H54 (cell line): ENCODE results near the gene CEBPA.
"Not testable (repeated sequence)": the region's sequence is repeated elsewhere in the genome, so short reads cannot be mapped to it uniquely, and the experiment has no call there.

ENCODE experiments used
- DNase-seq: peaks from one replicate; pipeline ENCODE4 v3.0.0; 2011; ENCODE audit warnings: low spot score, mixed read lengths; ENCODE audit not compliant: insufficient read length
- FAIRE-seq: peaks from 3 replicates; lab custom pipeline; 2011; peaks lifted over from hg19 to GRCh38; lab: Jason Lieb, UNC
- POLR2A ChIP-seq: IDR thresholded peaks from 2 replicates; pipeline ENCODE4 v1.6.1; 2011; ENCODE audit warnings: low read depth, mild to moderate bottlenecking, low read length

Gene CEBPA

DNA sequence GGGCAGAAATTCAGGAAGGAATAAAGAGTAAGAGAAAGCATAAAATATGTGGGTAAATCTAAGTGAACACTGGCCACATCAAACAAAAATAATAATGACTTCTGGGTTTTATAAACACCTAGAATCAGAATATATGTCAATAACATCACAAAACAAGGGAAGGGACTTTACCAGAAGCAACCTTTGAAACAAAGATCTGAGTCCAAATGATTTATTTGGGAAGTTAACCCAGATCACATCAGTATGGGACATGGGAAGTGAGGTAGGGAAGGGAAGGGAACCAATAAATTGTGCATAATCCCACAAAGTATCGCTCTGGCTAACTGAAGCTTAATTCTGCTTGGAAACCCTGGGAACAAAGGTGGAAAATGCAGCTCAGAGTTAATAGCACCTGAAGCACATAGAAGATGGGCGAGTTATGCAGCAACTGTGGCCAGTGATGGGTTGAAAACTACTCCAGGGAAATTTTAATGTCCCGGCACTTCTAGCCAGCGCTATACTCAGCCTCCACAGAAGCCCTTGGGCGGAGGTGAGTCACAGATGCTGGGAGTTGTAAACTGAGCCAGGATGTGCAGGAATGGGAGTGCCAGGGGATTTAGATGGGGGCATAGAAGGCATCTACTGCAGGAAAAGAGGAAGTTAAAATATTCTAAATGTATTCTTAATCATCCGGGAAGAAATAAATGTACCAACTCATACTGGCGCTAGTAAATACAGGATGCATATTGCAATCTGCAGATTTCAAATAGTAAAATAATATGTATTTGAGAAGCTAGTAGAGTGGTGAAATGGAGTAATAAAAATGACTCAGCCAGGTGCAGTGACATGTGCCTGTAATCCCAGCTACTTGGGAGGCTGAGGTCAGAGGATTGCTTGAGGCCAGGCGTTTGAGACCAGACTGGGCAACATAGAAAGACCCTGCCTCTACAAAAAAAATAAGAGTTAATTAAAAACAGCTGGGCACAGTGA is 37.0 kb upstream of the CEBPA start:
- DNase-seq (no peak), FAIRE-seq (no peak)
- TF ChIP-seq POLR2A = no peak

DNA sequence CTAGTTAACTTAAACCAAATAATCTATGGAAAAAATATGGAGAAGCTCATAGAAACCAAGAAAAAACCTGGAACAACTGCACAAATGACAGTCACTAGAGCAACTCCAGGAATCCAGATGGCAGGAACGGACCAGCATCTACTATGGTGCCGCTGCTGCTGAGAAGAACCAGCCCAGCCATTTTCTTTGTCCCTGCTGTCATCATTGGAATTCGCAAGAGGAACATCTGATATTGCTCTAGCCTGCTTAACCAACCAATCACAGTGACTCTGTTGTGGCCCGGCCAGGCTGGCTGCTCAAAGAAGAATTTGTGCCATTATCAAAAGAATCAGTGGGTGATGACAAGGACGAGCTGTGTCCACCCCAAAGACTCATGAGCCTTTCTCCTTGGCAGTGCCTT is 33.1 kb upstream of the CEBPA start:
- no peak for FAIRE-seq
- DNase-seq = no peak
- no peak for TF ChIP-seq POLR2A

DNA sequence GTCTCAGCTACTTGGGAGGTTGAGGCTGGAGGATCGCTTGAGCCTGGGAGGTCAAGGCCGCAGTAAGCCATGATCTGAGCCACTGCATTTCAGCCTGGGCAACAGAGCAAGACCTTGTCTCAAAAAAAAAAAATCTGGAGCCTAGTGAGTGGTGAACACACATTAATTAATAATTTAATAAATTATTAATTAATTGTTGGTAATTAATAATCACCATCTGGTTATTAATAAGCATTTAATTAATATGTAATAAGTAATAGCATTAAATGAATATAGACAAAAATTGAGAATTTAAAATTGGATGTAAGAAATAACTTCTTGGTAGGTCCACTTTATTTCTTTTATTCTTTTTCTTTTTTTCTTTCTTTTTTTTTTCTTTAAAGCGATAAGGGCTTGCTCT is 31.9 kb upstream of the CEBPA start:
- TF ChIP-seq POLR2A = no peak
- DNase-seq = no peak
- FAIRE-seq = no peak

DNA sequence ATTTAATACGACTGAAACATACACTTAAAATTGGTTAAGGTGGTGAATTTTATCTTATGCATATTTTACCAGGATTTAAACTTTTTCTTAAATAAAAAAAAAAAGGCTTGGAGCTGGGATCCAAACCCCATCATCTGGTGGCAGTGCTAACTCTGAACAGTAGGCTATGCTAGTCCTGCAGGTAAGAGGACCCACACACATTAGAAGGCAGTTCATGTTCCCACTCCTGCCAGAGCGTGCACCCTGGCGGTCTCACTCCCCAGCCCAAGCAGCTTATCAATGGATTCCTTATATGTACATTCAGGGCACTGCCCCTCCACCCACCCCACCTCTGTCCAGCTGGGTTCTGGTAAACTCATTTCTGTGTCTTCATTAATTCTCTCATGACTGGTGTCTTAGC is 31.3 kb upstream of the CEBPA start:
- no peak for TF ChIP-seq POLR2A
- FAIRE-seq (no peak), DNase-seq (no peak)

DNA sequence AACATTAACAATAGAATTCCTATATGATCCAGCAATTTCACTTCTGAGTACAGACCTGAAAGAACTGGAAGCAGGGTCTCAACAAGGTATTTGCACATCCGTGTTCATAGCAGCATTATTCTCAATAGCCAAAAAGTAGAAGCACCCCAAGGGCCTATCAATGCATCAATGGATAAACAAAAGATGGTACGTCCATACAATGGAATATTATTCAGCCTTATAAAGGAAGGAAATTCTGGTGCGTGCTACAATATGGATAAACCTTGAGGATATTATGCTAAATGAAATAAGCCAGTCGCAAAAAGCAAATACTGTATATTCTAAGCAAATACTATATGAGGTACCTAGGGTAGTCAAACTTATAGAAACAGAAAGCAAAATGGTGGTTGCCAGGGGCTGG is 30.8 kb upstream of the CEBPA start:
- TF ChIP-seq POLR2A = no peak
- no peak for FAIRE-seq
- no peak for DNase-seq

DNA sequence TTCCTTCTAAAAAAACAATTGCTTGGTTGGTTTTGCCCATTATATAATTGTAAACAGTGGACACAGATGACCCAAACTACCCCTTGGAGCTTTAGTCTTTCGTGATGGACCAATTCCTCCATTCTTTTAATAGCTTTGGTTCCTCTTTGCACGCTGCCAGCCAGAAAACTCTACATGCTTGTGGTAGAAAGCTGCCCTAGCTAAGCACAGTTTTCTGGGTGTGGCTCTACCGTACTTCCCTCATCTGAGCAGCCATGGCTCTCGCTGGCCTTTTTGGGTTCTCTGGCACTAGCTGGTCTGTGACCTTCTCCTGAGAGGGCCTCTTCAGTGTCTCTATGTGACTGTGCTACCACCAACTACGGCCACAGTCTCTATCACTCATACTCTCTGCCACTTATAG is 29.9 kb upstream of the CEBPA start:
- TF ChIP-seq POLR2A = no peak
- no peak for DNase-seq
- FAIRE-seq = no peak

DNA sequence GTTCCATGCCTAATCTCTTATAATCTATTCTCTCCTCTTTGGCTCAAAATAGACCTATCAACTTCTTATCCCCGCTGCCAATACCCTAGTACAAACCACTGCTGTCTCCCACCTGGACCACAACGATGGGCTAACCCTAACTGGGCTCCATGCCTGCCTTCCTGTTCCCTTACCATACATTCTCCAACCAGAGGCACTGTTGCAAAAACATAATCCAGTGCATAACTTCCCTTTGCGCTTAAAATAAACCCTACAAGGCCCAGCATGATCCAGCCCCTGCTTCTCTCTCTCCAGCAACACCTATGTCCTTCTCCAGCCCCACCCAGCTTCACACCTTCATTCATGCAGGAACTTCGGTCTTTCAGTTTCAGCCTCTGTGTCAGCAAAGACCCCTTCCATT is 27.4 kb upstream of the CEBPA start:
- DNase-seq (no peak), FAIRE-seq (no peak)
- no peak for TF ChIP-seq POLR2A

DNA sequence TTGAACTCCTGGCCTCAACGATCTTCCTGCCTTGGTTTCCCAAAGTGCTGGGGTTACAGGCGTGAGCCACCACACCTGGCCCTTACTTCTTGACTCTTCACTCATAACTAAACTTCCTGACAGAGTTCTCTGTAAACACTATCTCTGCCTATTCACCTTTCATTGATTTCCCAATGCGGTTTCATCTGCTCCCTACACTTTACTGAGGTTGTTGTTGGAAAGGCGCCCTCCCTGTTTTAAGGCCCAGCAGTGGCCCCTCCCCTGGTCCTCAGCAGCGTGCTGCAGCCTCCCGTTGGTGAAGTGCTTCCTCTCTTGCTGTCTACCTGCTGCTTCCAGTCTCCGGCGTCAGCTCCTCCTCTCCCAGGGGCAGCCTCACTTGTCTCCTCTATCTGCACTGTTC is 26.7 kb upstream of the CEBPA start:
- TF ChIP-seq POLR2A = no peak
- DNase-seq = no peak
- FAIRE-seq = no peak

DNA sequence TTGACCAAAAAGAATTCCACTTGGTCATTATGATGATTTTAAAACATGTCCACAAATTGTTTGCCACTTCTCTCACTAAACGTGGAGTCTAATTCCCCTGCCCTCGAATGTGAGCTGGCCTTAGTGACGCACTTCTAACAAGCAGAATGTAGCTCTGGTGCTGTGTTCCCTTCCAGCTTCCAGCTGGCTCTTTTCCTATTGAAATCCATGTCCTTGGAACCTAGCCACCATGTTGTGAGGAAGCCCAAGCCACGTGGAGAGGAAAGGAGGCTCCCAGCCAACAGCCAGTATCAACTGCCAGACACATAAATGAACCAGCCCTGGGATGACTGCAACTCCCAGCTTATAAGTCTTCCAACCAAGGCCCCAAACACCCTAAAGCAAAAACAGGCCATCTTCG is 23.6 kb upstream of the CEBPA start:
- no peak for TF ChIP-seq POLR2A
- DNase-seq = no peak
- FAIRE-seq = no peak

DNA sequence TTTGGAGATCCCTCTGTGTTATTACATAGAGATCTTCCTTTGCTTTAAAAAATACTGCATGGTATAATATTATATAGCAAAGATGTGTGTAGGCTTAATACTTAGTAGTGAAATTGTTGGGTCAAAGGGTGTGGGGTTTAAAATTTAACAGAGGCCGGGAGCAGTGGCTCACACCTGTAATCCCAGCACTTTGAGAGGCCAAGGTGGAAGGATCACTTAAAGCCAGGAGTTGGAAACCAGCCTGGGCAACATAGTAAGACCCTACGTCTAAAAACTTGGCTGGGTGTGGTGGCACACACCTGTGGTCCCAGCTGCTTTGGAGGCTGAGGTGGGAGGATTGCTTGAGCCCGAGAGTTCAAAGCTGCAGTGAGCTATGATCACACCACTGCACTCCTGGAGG is 22.3 kb upstream of the CEBPA start:
- FAIRE-seq (no peak), DNase-seq (no peak)
- no peak for TF ChIP-seq POLR2A

DNA sequence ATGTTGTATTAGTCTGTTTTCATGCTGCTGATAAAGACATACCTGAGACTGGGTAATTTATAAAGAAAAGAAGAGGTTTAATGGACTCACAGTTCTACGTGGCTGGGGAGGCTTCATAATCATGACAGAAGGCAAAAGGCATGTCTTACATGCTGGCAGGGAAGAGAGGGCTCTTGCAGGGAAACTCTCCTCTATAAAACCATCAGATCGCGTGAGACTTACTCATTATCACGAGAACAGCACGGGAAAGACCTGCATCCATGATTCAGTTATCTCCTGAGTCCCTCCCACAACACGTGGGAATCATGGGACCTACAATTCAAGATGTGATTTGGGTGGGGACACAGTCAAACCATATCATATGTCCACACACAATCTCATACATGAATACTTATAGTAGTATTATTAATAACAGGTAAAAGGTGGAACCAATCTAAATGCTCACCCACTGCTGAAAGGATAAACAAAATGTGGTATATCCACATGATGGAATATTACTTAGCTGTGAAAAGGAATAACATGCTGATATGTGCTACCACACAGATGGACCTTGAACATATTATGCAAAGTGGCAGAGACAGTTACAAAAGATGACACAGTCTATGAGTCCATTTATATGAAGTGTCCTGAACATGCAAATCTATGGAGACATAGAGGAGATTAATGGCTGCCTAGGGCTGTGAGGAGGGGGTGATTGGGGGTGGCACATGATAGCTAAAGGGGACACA is 20.9 kb upstream of the CEBPA start:
- no peak for TF ChIP-seq POLR2A
- no peak for FAIRE-seq
- DNase-seq = no peak

DNA sequence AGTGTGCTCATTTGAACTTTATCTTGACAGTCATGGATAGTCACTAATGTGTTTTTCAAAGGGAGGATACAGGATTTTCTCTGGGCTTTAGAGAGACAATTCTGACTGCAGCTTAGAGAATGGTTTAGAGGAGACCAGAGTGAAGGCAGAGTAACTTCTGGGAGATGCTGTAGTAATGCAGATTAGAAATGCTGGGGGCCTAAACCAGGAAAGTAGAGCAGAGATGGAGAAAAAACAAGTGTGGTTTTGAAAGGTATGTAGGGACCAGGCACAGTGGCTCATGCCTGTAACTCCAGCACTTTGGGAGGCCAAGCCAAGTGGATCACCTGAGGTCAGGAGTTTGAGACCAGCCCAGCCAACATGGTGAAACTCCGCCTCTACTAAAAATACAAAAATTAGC is 18.3 kb upstream of the CEBPA start:
- no peak for TF ChIP-seq POLR2A
- DNase-seq = no peak
- no peak for FAIRE-seq

DNA sequence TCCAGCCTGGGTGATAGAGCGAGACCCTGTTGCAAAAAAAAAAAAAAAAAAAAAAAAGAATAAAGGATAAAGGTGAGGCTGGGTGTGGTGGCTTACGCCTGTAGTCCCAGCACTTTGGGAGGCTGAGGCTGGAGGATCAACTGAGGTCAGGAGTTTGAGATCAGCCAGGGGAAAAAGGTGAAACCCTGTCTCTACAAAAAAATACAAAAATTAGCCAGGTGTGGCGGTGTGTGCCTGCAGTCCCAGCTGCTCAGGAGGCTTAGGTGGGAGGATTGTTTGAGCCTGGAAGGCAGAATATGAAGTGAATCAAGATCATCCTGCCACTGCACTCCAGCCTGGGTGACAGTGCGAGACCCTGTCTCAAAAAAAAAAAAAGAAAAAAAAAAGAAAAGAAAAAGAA is 15.7 kb upstream of the CEBPA start:
- DNase-seq, FAIRE-seq: not testable (repeated sequence)

DNA sequence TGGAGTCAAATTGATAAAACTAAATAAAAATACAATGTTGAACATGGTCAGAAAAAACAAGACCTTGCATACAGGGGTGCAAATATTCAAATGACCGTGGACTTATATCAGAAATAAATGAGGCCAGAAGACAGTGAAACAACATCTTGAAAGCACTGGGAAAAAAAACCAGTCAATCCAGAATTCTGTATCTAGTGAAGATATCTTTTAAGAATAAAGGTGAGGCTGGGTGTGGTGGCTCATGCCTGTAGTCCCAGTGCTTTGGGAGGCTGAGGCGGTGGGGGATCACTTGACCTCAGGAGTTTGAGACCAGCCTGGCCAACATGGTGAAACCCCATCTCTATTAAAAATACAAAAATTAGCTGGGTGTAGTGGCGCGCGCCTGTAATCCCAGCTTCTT is 15.2 kb upstream of the CEBPA start:
- TF ChIP-seq POLR2A = no peak
- FAIRE-seq = no peak
- DNase-seq = no peak
